HG03103 (cell line): ENCODE results near the gene HDAC1.
"Not testable (repeated sequence)": the region's sequence is repeated elsewhere in the genome, so short reads cannot be mapped to it uniquely, and the experiment has no call there.

Source experiments
- ATAC-seq: cut with Tn5 transposase; IDR thresholded peaks from one replicate; pipeline ENCODE4 v1.9.1; 2021; ENCODE audit warnings: low read depth; ENCODE audit not compliant: unreplicated experiment

The HDAC1 gene

DNA sequence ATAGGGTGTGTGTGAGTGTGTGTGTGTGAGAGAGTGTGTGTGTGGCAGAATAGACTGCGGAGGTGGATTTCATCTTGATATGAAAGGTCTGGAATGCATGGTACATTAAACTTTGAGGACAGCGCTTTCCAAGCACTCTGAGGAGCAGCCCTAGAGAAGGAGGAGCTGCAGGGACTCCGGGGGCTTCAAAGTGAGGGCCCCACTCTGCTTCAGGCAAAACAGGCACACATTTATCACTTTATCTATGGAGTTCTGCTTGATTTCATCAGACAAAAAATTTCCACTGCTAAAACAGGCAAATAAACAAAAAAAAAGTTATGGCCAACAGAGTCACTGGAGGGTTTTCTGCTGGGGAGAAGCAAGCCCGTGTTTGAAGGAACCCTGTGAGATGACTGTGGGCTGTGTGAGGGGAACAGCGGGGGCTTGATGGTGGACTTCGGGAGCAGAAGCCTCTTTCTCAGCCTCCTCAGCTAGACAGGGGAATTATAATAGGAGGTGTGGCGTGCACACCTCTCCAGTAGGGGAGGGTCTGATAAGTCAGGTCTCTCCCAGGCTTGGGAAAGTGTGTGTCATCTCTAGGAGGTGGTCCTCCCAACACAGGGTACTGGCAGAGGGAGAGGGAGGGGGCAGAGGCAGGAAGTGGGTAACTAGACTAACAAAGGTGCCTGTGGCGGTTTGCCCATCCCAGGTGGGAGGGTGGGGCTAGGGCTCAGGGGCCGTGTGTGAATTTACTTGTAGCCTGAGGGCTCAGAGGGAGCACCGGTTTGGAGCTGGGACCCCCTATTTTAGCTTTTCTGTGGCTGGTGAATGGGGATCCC is 18.3 kb upstream of the HDAC1 start:
- no peak for ATAC-seq

GRCh38 chr1:32274646-32275340 is 17.1 kb upstream of the HDAC1 start:
- ATAC-seq = no peak

GRCh38 chr1:32275424-32275823 is 16.5 kb upstream of the HDAC1 start:
- ATAC-seq = no peak

DNA sequence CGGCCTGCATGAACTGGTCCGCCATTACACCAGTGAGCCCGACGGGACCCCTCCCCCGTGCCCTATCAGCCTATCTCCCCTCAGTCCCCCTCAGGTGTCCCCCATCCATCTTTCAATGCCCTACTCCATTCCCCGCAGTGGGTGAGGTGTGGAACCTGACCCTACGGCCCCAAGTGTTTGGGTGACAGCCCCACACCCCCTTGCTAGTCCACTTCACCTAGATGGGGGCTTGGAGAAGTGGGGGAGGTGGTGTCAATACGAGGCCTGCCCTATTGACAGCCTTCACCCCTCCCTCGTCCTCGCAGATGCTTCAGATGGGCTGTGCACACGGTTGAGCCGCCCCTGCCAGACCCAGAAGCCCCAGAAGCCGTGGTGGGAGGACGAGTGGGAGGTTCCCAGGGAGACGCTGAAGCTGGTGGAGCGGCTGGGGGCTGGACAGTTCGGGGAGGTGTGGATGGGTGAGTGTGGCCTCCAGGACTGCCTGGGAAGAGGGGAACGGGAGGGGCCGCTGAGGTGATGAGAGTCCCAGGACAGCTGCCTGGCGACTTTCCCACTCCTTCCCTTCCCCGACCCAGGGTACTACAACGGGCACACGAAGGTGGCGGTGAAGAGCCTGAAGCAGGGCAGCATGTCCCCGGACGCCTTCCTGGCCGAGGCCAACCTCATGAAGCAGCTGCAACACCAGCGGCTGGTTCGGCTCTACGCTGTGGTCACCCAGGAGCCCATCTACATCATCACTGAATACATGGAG is 15.7 kb upstream of the HDAC1 start:
- no peak for ATAC-seq

DNA sequence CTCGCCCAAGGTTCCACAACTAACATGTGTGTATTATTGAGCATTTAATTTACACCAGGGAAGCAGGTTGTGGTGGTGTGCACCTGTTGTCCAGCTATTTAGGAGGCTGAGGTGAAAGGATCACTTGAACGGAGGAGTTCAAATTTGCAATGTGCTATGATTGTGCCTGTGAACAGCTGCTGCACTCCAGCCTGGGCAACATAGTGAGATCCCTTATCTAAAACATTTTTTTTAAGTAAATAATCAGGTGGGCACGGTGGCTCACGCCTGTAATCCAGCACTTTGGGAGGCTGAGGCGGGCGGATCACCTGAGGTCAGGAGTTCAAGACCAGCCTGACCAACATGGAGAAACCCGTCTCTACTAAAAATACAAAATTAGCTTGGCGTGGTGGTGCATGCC is 7.1 kb upstream of the HDAC1 start:
- not testable (repeated sequence) for ATAC-seq

DNA sequence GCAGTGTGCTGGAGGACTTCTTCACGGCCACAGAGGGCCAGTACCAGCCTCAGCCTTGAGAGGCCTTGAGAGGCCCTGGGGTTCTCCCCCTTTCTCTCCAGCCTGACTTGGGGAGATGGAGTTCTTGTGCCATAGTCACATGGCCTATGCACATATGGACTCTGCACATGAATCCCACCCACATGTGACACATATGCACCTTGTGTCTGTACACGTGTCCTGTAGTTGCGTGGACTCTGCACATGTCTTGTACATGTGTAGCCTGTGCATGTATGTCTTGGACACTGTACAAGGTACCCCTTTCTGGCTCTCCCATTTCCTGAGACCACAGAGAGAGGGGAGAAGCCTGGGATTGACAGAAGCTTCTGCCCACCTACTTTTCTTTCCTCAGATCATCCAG is 6.2 kb upstream of the HDAC1 start:
- no peak for ATAC-seq

GRCh38 chr1:32286763-32287162 is 5.1 kb upstream of the HDAC1 start:
- ATAC-seq = no peak

GRCh38 chr1:32289256-32289655 is 2.6 kb upstream of the HDAC1 start:
- ATAC-seq = no peak

DNA sequence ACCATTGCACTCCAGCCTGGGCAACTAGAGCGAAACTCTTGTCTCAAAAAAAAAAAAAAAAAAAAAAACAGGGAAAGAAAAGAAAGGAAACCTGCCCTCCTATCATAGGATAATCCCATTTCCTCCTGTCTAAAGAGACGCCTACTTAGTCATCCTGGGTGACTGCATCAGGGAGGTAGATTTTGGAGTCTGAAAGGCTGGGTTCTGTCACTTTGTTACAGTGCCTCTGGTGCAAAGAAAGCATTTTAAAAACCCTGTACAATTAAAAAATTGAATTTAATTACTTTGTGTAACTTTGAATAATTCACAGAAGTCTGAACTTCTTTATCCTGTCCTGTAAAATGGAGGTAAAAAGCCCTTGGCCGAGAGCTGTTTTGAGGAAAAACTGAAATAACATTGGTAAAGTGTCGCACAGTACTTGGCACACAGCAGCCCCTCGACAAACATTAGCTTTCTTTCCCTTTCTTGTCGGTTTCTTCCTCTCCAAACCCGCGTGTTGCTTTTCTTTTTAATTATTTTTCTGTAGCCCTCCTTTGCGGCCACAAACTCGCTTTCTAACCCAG is 657 bp upstream of the HDAC1 start:
- ATAC-seq = no peak

GRCh38 chr1:32298211-32298610 is 6.3 kb downstream of the HDAC1 start:
- not testable (repeated sequence) for ATAC-seq

GRCh38 chr1:32299327-32299726 is 7.4 kb downstream of the HDAC1 start:
- no peak for ATAC-seq

GRCh38 chr1:32303358-32303757 is 11.5 kb downstream of the HDAC1 start:
- no peak for ATAC-seq

DNA sequence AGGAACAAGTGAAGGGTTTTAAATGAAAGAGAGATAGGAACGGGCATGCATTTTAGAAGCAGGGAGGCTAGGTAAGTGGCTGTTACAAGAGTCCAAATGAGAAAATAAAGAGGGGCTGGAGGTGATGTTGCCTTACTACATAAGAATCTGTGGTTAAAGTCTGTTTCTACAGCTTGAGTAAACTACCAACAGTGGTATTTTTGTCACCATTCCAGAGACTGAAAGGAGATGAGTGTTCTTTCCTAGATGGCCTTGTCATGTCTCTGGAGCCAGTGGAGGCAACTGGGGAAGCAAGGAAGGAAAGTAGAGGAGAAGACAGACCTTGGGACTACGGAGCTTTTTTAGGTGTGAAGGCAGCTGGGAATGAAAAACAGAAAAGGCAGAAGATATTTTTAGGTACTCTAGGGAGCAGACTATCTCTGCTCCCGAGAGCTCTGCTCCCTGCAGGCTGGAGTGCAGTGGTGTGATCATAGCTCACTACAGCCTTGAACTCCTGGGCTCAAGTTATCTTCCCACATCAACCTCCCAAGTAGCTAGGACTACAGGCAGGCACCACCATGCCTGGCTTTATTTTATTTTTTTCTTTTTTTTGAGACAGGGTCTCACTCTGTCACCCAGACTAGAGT is 12.2 kb downstream of the HDAC1 start:
- no peak for ATAC-seq

DNA sequence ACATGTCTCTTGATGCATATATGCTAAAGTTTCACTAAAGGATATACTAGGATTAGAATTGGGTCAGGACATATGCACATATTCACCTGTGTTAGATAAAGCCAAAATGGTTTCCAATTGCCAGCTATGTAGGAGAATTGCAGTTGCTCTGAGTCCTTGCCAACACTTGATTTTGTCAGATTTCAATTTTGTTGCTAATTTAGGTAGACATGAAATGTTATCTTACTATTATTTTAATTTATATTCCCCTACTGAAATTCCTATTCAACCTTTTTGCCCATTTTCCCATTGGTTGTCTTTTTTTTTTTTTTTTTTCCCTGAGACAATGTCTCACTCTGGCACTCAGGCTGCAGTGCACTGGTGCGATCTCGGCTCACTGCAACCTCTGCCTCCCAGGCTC is 13.4 kb downstream of the HDAC1 start:
- no peak for ATAC-seq

DNA sequence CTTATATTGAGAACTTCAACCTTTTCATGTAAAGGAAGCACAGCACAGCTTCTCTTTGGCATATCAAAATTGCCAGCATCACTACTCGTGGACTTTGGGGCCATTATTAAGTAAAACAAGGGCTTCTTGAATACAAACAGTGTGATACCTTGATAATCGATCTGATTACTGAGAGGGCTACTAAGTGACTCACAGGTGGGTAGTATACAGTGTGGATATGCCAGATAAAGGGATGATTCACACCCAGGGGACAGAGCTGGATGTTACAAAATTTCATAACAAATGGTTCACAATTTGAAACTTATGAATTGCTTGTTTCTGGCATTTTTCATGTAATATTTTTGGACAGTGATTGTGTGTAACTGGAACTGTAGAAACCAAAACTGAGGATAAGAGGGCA is 15.4 kb downstream of the HDAC1 start:
- no peak for ATAC-seq

- no peak for ATAC-seq
Measured at GRCh38 chr1:32309960-32310359, 18.1 kb downstream of the HDAC1 start.

DNA sequence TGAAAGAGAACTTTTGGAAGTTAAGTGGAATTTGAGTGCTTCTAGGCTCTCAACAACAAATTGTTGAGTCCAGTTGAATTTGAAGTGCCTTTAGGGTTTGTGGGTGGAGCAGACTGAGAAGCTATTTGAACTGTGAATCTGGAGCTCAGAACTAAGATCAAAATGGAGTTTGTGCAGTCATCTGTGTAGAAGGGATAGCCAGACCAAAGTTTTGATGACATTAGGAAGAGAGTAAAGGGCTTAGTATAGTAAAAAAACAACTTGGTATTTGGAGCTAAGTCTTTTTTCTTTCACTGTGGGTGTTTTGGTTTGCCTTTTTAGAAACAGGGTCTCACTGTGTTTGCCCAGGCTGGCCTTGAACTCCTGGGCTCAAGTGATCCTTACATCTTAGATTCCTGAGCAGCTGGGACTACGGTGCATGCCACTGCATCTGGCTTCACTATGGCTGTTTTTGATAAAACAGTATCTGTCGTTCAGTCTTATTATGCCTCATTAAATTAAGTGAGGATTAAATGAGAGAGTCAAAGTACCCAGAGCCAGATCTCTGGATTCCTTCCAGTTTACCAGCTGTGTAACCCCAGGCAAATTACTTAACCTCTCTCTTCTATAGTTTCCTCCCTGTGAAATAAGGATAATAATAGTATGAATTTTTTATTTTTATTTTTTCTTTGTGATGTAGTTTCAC is 20.0 kb downstream of the HDAC1 start:
- no peak for ATAC-seq

DNA sequence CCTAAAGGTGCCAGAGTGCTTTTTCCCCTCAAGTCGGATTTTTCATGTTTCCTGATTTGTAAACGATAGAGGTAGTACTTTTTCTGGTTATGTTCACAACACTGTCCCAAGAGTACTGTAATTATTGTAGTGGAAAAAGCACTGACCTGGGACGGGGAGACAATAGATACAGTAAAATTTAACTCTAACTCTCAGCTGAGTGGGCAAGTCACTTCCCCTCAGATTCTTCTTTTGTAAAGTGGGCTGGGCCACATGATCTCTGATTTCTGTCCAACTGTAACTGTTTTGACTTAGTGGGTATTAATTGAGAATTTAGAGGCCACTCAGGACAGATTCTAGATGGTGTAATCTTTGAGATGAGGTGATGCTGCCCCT is 25.0 kb downstream of the HDAC1 start:
- no peak for ATAC-seq

GRCh38 chr1:32318127-32318869 is 26.4 kb downstream of the HDAC1 start:
- no peak for ATAC-seq
